ENCODE measurements around the gene CMAS.
"Not testable (repeated sequence)": the region's sequence is repeated elsewhere in the genome, so short reads cannot be mapped to it uniquely, and the experiment has no call there.

CMAS gene

GRCh38 chr12:22016982-22017381 lies 29.0 kb upstream of the CMAS start:
- no peak overlapping the region for H4K12ac ChIP-seq (ENCODE audit: low read depth, low read length)
- no peaks in the 10 kb centered on the region for H3K4me1 ChIP-seq (ENCODE audit: control insufficient read depth in 1 of 2, insufficient read depth in 2 of 2, low read length in 2 of 2)
- H2BK120ac ChIP-seq (ENCODE audit: insufficient read depth, low read length, poor library complexity): no peak overlapping the region
- no peak overlapping the region for H2BK5ac ChIP-seq (ENCODE audit: low read depth, low read length, poor library complexity)
- H4K91ac ChIP-seq (ENCODE audit: low read depth, low read length): no peak overlapping the region
- H3K14ac ChIP-seq (ENCODE audit: low read length): no peak overlapping the region
- no peak overlapping the region for H3K27ac ChIP-seq (ENCODE audit: low read depth, low read length)
- H3K4me3 ChIP-seq (ENCODE audit: low read depth, low read length): no peak overlapping the region
- no peak overlapping the region for H3K23ac ChIP-seq (ENCODE audit: low read length)
- H3K27me3 ChIP-seq (ENCODE audit: insufficient read depth, low read length): no peaks in the 10 kb centered on the region
- no peak overlapping the region for H3K9ac ChIP-seq (ENCODE audit: low read length)
- no peak overlapping the region for H4K8ac ChIP-seq (ENCODE audit: low read depth, low read length)
- H3K4me2 ChIP-seq (ENCODE audit: low read length): no peak overlapping the region
- H3K9me3 ChIP-seq (ENCODE audit: insufficient read depth, low read depth, low read length): no peaks in the 10 kb centered on the region
- no peak overlapping the region for H2AK5ac ChIP-seq (ENCODE audit: low read length)
- H2AFZ ChIP-seq (ENCODE audit: insufficient read depth, low read length, poor library complexity): no peak overlapping the region
- H3K79me2 ChIP-seq (ENCODE audit: control insufficient read depth, insufficient read depth, low read length, poor library complexity): no peaks in the 10 kb centered on the region
- DNase-seq: no peak
- no peaks in the 10 kb centered on the region for H3K79me1 ChIP-seq (ENCODE audit: low read length)
- H3K4ac ChIP-seq (ENCODE audit: low read depth, low read length): no peak overlapping the region
- no peaks in the 10 kb centered on the region for H3K36me3 ChIP-seq (ENCODE audit: control insufficient read depth in 1 of 2, insufficient read depth in 2 of 2, low read length in 2 of 2)
- no peak overlapping the region for H3K18ac ChIP-seq (ENCODE audit: low read length)
- H2BK12ac ChIP-seq (ENCODE audit: low read length): no peak overlapping the region

DNA sequence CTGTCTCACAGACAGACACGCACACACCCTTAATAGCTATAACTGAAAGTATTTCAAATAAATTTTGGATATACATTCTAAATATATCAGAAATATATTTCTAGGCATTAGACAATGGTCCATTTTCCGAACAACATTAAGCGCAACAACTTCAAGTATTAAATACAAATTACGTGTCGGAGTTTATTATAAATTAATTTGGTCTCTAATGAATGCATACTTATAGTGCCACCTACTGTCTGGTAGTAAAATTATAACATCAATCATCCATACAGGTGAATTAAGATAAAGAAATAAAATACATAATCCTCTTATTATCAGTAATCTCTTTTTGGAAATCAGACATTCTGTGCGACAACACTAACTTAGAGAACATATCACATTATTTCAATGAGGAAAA lies 27.2 kb upstream of the CMAS start:
- no peaks in the 10 kb centered on the region for H3K79me2 ChIP-seq (ENCODE audit: control insufficient read depth, insufficient read depth, low read length, poor library complexity)

DNA sequence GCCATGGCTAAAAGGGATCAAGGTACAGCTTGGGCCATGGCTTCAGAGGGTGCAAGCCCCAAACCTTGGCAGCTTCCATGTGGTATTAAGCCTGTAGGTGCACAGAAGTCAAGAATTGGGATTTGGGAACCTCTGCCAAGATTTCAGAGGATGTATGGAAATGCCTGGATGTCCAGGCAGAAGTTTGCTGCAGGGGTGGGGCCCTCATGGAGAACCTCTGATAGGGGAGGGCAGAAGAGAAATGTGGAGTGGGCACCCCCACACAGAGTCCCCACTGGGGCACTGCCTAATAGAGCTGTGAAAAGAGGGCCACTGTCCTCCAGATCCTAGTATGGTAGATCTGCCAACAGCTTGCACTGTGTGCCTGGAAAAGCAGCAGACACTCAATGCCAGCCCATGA lies 22.5 kb upstream of the CMAS start:
- H4K12ac ChIP-seq (ENCODE audit: low read depth, low read length); H2AK5ac ChIP-seq (ENCODE audit: low read length); H4K8ac ChIP-seq (ENCODE audit: low read depth, low read length); H3K9me3 ChIP-seq (ENCODE audit: insufficient read depth, low read depth, low read length); H3K79me2 ChIP-seq (ENCODE audit: control insufficient read depth, insufficient read depth, low read length, poor library complexity); H3K9ac ChIP-seq (ENCODE audit: low read length); H3K4ac ChIP-seq (ENCODE audit: low read depth, low read length); H3K14ac ChIP-seq (ENCODE audit: low read length); DNase-seq; H2AFZ ChIP-seq (ENCODE audit: insufficient read depth, low read length, poor library complexity); H3K18ac ChIP-seq (ENCODE audit: low read length); H2BK5ac ChIP-seq (ENCODE audit: low read depth, low read length, poor library complexity); H2BK120ac ChIP-seq (ENCODE audit: insufficient read depth, low read length, poor library complexity); H3K4me1 ChIP-seq (ENCODE audit: control insufficient read depth in 1 of 2, insufficient read depth in 2 of 2, low read length in 2 of 2); H3K27me3 ChIP-seq (ENCODE audit: insufficient read depth, low read length); H3K23ac ChIP-seq (ENCODE audit: low read length); H2BK12ac ChIP-seq (ENCODE audit: low read length); H3K4me3 ChIP-seq (ENCODE audit: low read depth, low read length); H3K36me3 ChIP-seq (ENCODE audit: control insufficient read depth in 1 of 2, insufficient read depth in 2 of 2, low read length in 2 of 2); H3K27ac ChIP-seq (ENCODE audit: low read depth, low read length); H4K91ac ChIP-seq (ENCODE audit: low read depth, low read length); H3K4me2 ChIP-seq (ENCODE audit: low read length); H3K79me1 ChIP-seq (ENCODE audit: low read length): not testable (repeated sequence)

More for the DNA sequence above, 27.2 kb upstream of the CMAS start:
- Histone ChIP-seq H2BK120ac (ENCODE audit: insufficient read depth, low read length, poor library complexity) (no peak overlapping the region), H3K79me1 (ENCODE audit: low read length) (no peaks in the 10 kb centered on the region), H3K4me2 (ENCODE audit: low read length) (no peak overlapping the region), H4K91ac (ENCODE audit: low read depth, low read length) (no peak overlapping the region), H2BK12ac (ENCODE audit: low read length) (no peak overlapping the region), H2BK5ac (ENCODE audit: low read depth, low read length, poor library complexity) (no peak overlapping the region), H2AFZ (ENCODE audit: insufficient read depth, low read length, poor library complexity) (no peak overlapping the region), H3K27me3 (ENCODE audit: insufficient read depth, low read length) (no peaks in the 10 kb centered on the region), H3K9ac (ENCODE audit: low read length) (no peak overlapping the region), H2AK5ac (ENCODE audit: low read length) (no peak overlapping the region), H3K14ac (ENCODE audit: low read length) (no peak overlapping the region), H3K4me1 (ENCODE audit: control insufficient read depth in 1 of 2, insufficient read depth in 2 of 2, low read length in 2 of 2) (no peaks in the 10 kb centered on the region), H4K12ac (ENCODE audit: low read depth, low read length) (no peak overlapping the region), H3K27ac (ENCODE audit: low read depth, low read length) (no peak overlapping the region), H4K8ac (ENCODE audit: low read depth, low read length) (no peak overlapping the region), H3K23ac (ENCODE audit: low read length) (no peak overlapping the region), H3K4me3 (ENCODE audit: low read depth, low read length) (no peak overlapping the region), H3K36me3 (ENCODE audit: control insufficient read depth in 1 of 2, insufficient read depth in 2 of 2, low read length in 2 of 2) (no peaks in the 10 kb centered on the region), H3K18ac (ENCODE audit: low read length) (no peak overlapping the region), H3K4ac (ENCODE audit: low read depth, low read length) (no peak overlapping the region), H3K9me3 (ENCODE audit: insufficient read depth, low read depth, low read length) (peaks cover 6% of the 10 kb centered on the region)
- WGBS (ENCODE audit: extremely low coverage, insufficient coverage, insufficient read length): no CpG with 5 or more reads among the region's 6 CpGs
- peak in 1 of 2 donors; percentile 22 for DNase-seq

- DNase-seq: no peak
- H2BK12ac ChIP-seq (ENCODE audit: low read length): no peak overlapping the region
- no peak overlapping the region for H3K23ac ChIP-seq (ENCODE audit: low read length)
- H3K9ac ChIP-seq (ENCODE audit: low read length): no peak overlapping the region
- H3K27ac ChIP-seq (ENCODE audit: low read depth, low read length): no peak overlapping the region
- peaks cover 1% of the 10 kb centered on the region for H3K9me3 ChIP-seq (ENCODE audit: insufficient read depth, low read depth, low read length)
- no peak overlapping the region for H2AFZ ChIP-seq (ENCODE audit: insufficient read depth, low read length, poor library complexity)
- no peaks in the 10 kb centered on the region for H3K79me1 ChIP-seq (ENCODE audit: low read length)
- H2BK120ac ChIP-seq (ENCODE audit: insufficient read depth, low read length, poor library complexity): no peak overlapping the region
- no peak overlapping the region for H4K12ac ChIP-seq (ENCODE audit: low read depth, low read length)
- H3K4me1 ChIP-seq (ENCODE audit: control insufficient read depth in 1 of 2, insufficient read depth in 2 of 2, low read length in 2 of 2): no peaks in the 10 kb centered on the region
- no peak overlapping the region for H3K14ac ChIP-seq (ENCODE audit: low read length)
- no peak overlapping the region for H3K4me2 ChIP-seq (ENCODE audit: low read length)
- no peaks in the 10 kb centered on the region for H3K27me3 ChIP-seq (ENCODE audit: insufficient read depth, low read length)
- H4K8ac ChIP-seq (ENCODE audit: low read depth, low read length): no peak overlapping the region
- H3K79me2 ChIP-seq (ENCODE audit: control insufficient read depth, insufficient read depth, low read length, poor library complexity): no peaks in the 10 kb centered on the region
- H3K4ac ChIP-seq (ENCODE audit: low read depth, low read length): no peak overlapping the region
- H3K4me3 ChIP-seq (ENCODE audit: low read depth, low read length): no peak overlapping the region
- no peak overlapping the region for H4K91ac ChIP-seq (ENCODE audit: low read depth, low read length)
- H2AK5ac ChIP-seq (ENCODE audit: low read length): no peak overlapping the region
- H3K36me3 ChIP-seq (ENCODE audit: control insufficient read depth in 1 of 2, insufficient read depth in 2 of 2, low read length in 2 of 2): no peaks in the 10 kb centered on the region
- no peak overlapping the region for H2BK5ac ChIP-seq (ENCODE audit: low read depth, low read length, poor library complexity)
- no peak overlapping the region for H3K18ac ChIP-seq (ENCODE audit: low read length)
- WGBS (ENCODE audit: extremely low coverage, insufficient coverage, insufficient read length): no CpG with 5 or more reads among the region's 2 CpGs
These were observed 16.5 kb upstream of the CMAS start for GRCh38 chr12:22029491-22029890.

DNA sequence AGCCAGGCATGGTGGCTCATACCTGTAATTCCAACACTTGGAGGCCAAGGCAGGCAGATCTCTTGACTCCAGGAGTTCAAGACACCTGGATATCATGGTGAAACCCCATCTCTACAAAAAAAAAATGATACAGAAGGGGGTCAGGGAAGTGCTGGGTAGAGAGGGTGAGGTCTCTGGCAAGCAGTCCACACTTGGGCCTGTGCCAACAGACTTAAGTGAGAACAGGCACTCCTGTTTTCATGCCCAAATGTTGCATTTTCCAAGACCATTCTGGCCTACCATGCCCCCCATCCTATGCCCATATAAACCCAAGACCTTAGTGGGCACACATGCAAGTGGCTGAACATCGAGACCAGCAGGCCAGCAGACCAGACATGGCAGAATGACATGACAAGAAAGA lies 16.0 kb upstream of the CMAS start:
- DNase-seq: no peak
- no peak overlapping the region for H2BK120ac ChIP-seq (ENCODE audit: insufficient read depth, low read length, poor library complexity)
- no peaks in the 10 kb centered on the region for H3K79me2 ChIP-seq (ENCODE audit: control insufficient read depth, insufficient read depth, low read length, poor library complexity)
- H3K4me3 ChIP-seq (ENCODE audit: low read depth, low read length): no peak overlapping the region
- H3K4ac ChIP-seq (ENCODE audit: low read depth, low read length): no peak overlapping the region
- H3K36me3 ChIP-seq (ENCODE audit: control insufficient read depth in 1 of 2, insufficient read depth in 2 of 2, low read length in 2 of 2): no peaks in the 10 kb centered on the region
- H3K18ac ChIP-seq (ENCODE audit: low read length): no peak overlapping the region
- H2AFZ ChIP-seq (ENCODE audit: insufficient read depth, low read length, poor library complexity): no peak overlapping the region
- no peak overlapping the region for H2BK12ac ChIP-seq (ENCODE audit: low read length)
- no peak overlapping the region for H3K27ac ChIP-seq (ENCODE audit: low read depth, low read length)
- no peak overlapping the region for H3K23ac ChIP-seq (ENCODE audit: low read length)
- H4K12ac ChIP-seq (ENCODE audit: low read depth, low read length): no peak overlapping the region
- no peak overlapping the region for H4K91ac ChIP-seq (ENCODE audit: low read depth, low read length)
- H3K4me1 ChIP-seq (ENCODE audit: control insufficient read depth in 1 of 2, insufficient read depth in 2 of 2, low read length in 2 of 2): no peaks in the 10 kb centered on the region
- no peak overlapping the region for H3K9ac ChIP-seq (ENCODE audit: low read length)
- WGBS (ENCODE audit: extremely low coverage, insufficient coverage, insufficient read length): no CpG with 5 or more reads among the region's 1 CpG
- no peak overlapping the region for H2AK5ac ChIP-seq (ENCODE audit: low read length)
- no peaks in the 10 kb centered on the region for H3K79me1 ChIP-seq (ENCODE audit: low read length)
- no peaks in the 10 kb centered on the region for H3K27me3 ChIP-seq (ENCODE audit: insufficient read depth, low read length)
- no peak overlapping the region for H3K4me2 ChIP-seq (ENCODE audit: low read length)
- H3K9me3 ChIP-seq (ENCODE audit: insufficient read depth, low read depth, low read length): peaks cover 1% of the 10 kb centered on the region
- H2BK5ac ChIP-seq (ENCODE audit: low read depth, low read length, poor library complexity): no peak overlapping the region
- no peak overlapping the region for H4K8ac ChIP-seq (ENCODE audit: low read depth, low read length)
- H3K14ac ChIP-seq (ENCODE audit: low read length): no peak overlapping the region
